ENCODE measurements around the gene GUCA1A.

DNA sequence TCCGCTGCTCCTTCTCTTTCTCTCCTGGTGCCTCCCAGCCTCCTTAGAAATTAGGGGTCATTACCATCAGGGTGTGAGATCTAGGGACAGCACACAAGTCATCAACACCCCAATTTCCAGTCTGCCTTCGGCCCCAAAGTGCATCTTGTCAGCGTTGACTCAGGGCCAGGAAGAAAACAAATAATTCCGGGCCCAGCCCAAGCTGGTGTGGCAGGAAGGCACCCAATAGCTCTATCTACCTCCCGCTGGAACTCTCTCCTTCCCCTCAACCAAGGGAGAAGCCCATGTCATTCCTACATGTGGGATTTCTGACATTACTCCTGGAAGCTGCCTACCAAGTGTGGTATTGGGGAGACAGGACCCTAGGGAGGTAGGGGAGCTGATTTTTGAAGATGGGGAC is 19.2 kb upstream of the GUCA1A start:
- no peak for TF ChIP-seq CTCF (IDR thresholded peaks at IDR 0.05)
- no peak for TF ChIP-seq POLR2A (IDR thresholded peaks at IDR 0.05)

Measured in vagina (tissue), 2 donors.